Stimulated activated CD8-positive, alpha-beta memory T cell treated with anti-CD3 and anti-CD28 coated beads, Interleukin-15, amount 100 ng/mL, for 48 hours (primary cell): Measurements from ENCODE around the gene CDCA4.
"Not testable (repeated sequence)": the region's sequence is repeated elsewhere in the genome, so short reads cannot be mapped to it uniquely, and the experiment has no call there.

ENCODE experiments used
- DNase-seq, 2 donors: peaks; one replicate each; pipeline ENCODE4 v3.0.0-alpha.2; 2020; ENCODE audit warnings: low read depth in 2 of 2

The CDCA4 gene

DNA sequence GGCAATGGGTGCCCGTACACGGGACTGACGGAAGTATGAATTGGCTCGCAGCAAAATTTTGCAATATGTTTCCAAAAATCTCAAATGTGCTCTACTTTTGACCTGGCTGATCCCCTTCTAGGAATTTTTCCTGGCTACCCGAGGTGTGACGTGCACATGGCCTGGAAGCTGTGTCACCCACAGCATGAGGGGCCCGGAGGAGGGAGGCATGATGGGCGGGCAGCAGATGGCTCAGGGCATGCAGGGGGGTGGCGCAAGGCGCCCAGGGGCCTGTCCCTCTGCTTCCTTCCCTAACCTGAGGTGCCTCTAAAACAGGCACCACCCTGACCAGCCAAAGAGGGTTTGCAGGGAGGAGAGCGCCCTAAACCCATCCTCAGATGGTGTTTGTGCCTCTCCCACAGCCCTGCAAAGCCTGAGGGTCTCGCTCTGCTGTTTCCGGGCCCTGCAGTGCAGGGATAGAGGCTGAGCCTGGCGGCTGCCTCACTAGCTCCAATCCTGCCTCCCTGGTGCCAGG lies 37.7 kb upstream of the CDCA4 start:
- DNase-seq = no peak

DNA sequence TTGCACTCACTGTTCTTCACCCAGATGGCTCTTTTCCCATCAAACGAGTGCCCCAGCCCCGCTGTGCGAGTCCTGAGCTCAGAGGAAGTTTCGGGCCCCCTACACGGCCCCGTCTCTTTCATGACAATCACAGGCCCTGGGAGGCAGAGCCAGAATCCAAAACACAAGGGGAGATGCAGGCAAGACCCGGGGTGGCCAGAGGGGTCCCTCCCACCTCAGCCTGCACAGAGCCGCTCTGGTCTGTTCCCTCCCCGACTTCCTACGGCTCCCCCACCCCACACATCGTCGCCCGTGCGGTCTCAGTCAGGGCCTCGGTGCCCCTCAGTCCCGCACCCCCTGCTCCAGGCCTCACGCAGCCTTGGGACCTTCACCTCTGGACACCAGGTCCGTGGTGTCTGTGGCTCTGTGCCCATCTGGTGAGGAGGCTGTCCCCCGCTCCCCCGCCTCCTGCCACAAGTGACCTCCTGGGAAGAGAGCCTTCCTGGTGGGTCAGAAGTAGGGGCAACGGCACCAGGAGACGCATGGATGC lies 35.5 kb upstream of the CDCA4 start:
- DNase-seq = no peak

DNA sequence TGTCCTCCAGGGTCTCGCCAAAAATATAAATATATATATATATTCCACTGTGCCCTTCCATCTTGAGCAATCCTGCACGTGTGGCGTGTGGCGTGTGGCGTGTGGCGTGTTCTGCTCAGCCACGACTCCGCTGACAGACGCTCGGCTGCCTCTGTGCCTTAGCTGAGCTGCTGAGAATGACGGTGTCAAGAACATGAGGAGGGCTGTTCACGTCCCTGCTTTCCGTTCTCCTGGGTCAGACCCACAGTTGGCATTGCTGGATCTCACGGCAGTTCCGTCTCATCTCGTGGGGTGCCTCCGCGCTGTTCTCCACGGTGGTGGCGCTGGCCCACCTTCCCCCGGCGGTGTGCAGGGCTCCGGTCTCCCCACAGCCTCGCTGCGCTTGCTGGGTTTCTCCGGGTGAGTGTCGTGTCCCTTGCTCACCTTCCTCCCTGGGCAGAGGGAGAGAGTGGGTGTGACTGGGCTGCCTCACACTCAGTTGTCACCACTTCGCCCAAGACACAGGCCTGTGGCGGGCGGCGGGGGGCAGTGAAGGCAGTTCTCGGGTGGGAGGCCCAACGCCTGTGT lies 34.9 kb upstream of the CDCA4 start:
- no peak for DNase-seq

- no peak for DNase-seq
Measured at GRCh38 chr14:105055334-105055733, 34.5 kb upstream of the CDCA4 start.

DNA sequence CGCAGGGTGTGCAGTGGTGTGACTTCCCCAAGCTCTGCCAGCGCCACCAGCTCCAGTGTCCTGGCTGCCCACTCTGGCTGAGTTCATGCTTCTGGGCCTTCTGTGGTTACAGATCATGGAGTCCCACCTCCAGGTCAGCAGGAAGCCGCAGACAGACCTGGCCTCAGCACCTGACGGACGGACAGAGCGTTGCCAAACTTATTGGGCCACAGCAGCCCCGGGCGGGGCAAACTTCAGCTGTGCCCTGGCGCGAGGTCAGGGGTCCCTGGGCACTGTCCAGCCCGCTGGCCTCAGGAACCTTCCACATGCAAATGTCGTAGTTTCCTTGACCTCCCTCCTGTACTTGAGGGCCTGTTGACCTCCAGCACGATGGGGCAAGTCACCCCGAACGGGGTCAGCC lies 33.1 kb upstream of the CDCA4 start:
- no peak for DNase-seq

- DNase-seq = no peak
Measured at GRCh38 chr14:105053421-105053820, 32.5 kb upstream of the CDCA4 start.

DNA sequence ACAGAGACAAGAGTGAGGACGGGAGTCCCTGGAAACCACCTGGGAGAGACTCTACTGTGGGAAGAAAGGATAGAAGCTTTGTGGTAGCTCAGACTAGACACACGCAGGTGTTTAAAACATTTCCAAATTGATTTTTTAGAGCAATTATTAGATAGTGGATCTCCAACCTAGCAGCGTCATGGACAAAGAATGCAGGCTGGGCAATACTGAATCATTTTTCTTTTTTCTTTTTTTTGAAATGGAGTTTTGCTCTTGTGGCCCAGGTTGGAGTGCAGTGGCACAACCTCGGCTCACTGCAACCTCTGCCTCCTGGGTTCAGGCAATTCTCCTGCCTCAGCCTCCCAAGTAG lies 31.2 kb upstream of the CDCA4 start:
- DNase-seq = no peak

DNA sequence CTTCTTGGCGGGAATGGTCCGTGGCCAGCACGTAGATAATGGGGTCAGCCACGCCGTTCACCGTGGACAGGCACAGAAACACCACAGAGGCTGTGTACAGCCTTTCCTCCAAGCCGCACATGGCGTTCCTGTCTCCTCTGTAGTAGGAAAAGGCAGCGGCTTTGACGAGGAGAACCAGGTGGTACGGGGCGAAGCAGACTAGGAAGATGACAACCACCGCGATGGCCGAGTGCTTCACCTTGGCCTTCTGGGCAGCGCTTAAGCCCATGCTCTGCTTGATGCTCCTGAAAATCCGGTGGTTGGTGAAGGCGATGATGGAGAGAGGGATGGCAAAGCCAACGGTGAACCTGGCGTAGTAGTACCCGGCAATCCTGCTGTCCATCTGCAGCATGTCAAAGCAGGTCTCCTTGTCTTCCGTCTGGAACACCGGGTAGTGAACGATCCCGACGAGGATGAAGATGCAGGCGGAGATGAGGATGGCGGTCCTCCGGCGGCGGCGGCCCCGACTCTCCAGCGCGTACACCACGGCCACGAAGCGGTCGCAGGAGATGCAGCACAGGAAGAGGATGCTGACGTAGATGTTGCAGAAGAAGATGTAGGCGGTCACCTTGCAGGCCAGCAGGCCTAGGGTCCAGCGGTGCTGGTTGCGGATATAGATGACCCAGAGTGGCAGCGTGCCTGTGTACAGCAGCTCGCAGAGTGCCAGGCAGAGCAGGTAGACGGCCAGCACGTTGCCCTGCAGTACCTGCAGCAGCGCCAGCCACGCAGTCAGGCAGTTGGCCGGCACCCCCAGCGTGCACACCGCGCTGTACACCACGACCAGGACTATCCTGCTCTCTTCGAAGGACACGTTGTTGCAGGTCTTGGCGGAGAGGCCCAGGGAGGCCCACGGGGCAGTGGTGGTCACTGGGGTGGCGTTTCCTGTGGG lies 30.6 kb upstream of the CDCA4 start:
- no peak for DNase-seq

- DNase-seq = no peak
Measured at GRCh38 chr14:105050551-105050897, 29.6 kb upstream of the CDCA4 start.

GRCh38 chr14:105049753-105050550 lies 29.1 kb upstream of the CDCA4 start:
- no peak for DNase-seq

DNA sequence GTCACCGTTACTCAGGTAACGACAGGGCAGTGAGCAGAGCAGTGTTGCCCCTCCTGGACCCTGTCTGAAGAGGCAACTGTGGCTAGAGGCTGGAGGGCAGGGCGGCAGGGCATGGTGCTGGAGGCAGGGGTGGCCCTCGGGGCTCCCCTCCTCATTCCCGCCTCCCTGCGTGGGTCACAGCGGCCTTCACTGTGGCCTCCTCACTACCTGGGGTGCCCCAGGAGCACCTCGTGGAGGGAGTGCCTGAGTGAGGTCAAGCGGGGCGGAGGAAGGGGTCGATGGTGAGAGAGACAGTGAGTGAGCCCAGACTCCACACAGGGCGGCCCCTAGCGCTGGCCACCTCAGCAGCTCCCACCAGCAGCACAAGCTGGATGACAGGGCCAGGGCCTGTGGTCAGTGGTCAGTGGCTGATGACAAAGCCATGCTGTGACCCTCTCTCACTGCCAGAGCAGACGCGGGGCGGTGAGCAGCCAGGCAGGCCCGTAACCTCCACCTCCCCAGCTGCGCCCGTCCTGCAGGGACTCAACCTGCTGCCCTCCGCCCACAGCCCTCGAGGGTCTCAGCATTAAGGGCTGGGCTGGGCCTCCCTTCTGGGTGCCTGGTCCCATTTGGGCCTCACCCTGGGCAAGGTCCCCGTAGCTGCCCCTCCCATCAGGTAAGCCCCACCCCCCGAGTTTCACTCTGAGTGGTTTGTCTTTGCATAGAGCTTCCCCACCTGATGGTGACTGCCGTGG lies 26.6 kb upstream of the CDCA4 start:
- DNase-seq = no peak

- no peak for DNase-seq
Measured at GRCh38 chr14:105046891-105047282, 26.0 kb upstream of the CDCA4 start.

DNA sequence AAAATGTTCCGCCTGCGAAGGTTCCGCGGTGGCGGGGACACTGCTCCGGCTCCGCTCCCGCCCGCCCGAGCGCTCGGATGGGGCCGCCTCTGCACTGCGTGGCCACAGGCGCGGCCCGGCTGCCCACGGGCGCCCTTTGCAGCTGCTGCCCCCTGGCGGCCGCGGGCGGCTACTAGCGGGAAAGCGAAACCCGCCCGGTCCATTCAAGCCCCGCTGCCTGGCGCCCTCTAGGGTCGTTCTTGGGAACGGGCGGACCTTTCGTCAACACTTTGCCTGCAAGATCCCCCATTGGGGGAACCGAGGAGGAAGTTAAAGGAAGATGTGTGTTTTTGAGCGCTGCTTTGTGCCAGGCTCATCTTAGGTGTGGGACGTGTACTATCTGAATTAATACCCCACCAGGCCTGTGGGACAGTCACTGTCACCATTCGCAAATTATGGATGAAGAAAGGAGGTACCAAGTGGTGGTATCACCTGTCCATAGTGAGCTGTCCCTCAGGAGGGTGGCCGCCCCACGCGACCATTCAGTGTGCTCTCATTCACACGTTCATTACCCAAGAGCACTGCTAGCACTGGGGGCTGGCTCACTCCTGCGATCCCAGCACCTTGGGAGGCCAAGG lies 24.9 kb upstream of the CDCA4 start:
- peak; percentile 84 for DNase-seq

DNA sequence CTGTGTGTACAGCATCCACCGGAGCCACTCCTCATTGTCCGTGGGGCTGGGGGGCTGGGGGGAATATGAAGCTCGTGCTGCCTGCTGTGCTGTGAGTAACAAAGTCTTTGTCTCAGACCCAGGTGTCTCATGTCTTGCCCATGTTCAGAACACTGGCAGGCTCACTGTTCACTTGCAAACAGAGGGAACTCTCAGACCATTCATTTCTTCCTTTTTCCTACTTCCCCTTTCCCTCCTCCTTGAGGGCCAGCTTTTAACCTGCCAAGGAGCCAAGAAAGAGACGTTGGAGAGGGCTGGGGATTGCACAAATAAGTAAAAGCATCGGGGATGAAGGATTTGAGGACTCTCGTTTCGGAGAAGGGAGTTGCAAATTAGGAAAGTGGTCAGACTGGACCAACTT lies 22.8 kb upstream of the CDCA4 start:
- DNase-seq = no peak

- no peak for DNase-seq
Measured at GRCh38 chr14:105042813-105043212, 21.9 kb upstream of the CDCA4 start.

- no peak for DNase-seq
Measured at GRCh38 chr14:105041841-105042765, 21.2 kb upstream of the CDCA4 start.

DNA sequence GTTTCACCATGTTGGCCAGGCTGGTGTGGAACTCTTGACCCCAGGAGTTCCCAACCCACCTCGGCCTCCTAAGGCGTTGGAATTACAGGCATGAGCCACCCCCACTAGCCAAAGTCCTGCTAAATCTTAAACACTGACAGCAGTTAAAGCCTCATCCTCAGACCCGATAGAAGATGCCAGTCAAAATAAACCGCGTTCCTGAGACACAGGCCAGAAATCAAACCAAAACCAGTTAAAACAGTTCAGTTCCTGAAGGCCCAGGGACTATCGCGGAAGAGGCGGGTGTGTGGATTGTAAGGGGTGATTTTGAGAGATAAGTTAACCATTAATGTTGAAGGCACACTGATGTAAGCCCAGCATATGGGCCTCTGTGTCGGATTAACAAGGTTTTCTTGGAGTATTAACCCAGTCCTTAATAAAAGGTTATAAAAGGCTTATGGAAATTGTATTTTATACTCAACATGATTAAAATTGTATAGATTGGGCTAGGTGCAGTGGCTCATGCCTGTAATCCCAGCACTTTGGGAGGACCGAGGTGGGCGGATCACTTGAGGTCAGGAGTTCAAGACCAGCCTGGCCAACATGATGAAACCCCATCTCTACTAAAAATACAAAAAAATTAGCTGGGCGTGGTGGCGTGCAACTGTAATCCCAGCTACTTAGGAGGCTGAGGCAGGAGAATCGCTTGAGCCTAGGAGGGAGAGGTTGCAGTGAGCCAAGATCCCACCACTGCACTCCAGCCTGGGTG lies 18.7 kb upstream of the CDCA4 start:
- no peak for DNase-seq

DNA sequence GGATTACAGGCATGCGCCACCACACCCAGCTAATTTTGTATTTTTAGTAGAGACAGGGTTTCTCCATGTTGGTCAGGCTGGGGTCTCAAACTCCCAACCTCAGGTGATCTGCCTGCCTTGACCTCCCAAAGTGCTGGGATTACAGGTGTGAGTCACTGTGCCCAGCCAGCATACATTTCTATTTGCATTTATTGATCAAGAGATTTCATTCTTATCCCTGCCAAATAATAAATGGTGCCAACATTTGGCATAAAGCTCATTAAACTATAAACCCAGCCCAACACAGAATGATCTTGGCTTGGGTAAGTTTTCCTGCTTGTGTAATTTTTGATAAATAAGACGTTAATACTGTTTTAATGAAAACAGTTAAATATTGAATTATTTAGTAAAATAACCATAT lies 14.7 kb upstream of the CDCA4 start:
- not testable (repeated sequence) for DNase-seq

GRCh38 chr14:105034315-105035039 lies 13.6 kb upstream of the CDCA4 start:
- no peak for DNase-seq
